ENCODE data around the gene SPSB4.

DNA sequence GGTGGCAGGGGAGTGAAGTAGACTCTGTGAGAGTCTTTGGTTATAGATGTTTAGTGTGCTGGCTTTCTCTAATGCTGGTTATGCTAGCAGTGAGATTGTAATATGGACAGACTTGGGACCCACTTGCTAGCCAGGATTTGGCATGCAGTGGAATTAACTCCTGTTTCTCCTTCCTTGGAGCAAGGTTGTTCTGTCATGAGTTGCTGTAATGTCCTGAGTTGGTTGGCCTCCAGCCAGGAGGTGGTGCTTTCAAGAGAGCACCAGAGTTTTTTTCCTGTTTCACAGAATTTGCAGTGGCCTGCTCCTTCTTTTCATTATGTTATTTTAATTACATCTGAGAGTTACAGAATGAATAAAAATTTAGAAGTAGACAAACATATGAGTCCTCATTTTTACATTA, 92.4 kb downstream of the SPSB4 start:
- TF ChIP-seq CTCF (IDR thresholded peaks at IDR 0.05 in 8 of 11, conservative IDR thresholded peaks at IDR 0.05 in 3 of 11) (no peak), POLR2A (IDR thresholded peaks at IDR 0.05) (no peak), POLR2AphosphoS5 (IDR thresholded peaks at IDR 0.05) (no peak)
